ENCODE results near the gene ZNF205.

DNA sequence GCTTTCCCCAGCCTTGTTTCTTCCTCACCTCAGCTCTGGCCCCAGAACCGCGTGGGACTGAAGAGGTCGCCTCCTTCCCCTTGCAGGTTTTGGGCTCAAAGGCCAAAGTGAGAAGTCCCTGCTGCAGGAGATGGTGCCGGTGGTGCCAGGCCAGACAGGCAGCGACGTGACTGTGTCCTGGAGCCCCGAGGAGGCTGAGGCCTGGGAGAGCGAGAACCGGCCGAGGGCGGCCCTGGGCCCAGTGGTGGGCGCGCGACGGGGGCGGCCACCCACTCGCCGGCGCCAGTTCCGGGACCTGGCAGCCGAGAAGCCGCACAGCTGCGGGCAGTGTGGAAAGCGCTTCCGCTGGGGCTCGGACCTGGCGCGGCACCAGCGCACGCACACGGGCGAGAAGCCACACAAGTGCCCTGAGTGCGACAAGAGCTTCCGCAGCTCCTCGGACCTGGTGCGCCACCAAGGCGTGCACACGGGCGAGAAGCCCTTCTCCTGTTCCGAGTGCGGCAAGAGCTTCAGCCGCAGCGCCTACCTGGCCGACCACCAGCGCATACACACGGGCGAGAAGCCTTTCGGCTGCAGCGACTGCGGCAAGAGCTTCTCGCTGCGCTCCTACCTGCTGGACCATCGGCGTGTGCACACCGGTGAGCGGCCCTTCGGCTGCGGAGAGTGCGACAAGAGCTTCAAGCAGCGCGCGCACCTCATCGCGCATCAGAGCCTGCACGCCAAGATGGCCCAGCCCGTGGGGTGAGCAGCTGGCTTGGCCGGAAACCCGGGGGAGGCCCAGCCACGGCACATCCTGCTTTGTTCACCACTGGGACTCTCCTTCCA, 28.4 kb downstream of the ZNF205 start:
- TF ChIP-seq, protein P1, sequence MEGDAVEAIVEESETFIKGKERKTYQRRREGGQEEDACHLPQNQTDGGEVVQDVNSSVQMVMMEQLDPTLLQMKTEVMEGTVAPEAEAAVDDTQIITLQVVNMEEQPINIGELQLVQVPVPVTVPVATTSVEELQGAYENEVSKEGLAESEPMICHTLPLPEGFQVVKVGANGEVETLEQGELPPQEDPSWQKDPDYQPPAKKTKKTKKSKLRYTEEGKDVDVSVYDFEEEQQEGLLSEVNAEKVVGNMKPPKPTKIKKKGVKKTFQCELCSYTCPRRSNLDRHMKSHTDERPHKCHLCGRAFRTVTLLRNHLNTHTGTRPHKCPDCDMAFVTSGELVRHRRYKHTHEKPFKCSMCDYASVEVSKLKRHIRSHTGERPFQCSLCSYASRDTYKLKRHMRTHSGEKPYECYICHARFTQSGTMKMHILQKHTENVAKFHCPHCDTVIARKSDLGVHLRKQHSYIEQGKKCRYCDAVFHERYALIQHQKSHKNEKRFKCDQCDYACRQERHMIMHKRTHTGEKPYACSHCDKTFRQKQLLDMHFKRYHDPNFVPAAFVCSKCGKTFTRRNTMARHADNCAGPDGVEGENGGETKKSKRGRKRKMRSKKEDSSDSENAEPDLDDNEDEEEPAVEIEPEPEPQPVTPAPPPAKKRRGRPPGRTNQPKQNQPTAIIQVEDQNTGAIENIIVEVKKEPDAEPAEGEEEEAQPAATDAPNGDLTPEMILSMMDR (tag by site-specific recombination; IDR thresholded peaks at IDR 0.05), result no peak
- no peak for TF ChIP-seq ZNF830 (tag by site-specific recombination; IDR thresholded peaks at IDR 0.05; ENCODE audit: low read depth)
- TF ChIP-seq ZNF341 (tag by site-specific recombination; IDR thresholded peaks at IDR 0.05; ENCODE audit: low read depth), result no peak
- TF ChIP-seq REST (tag by site-specific recombination; IDR thresholded peaks at IDR 0.05), result no peak
- no peak for TF ChIP-seq KLF1 (tag by site-specific recombination; IDR thresholded peaks at IDR 0.05)
- TF ChIP-seq ZNF776 (tag by site-specific recombination; IDR thresholded peaks at IDR 0.05; ENCODE audit: borderline replicate concordance), result no peak
- no peak for TF ChIP-seq HOXA7 (CRISPR knock-in tag; IDR thresholded peaks at IDR 0.05; ENCODE audit: borderline replicate concordance)
- TF ChIP-seq BCL11B (tag by site-specific recombination; IDR thresholded peaks at IDR 0.05; ENCODE audit: low read depth), result no peak
- TF ChIP-seq ZNF112 (tag by site-specific recombination; IDR thresholded peaks at IDR 0.05), result no peak
- no peak for TF ChIP-seq KLF10 (tag by site-specific recombination; IDR thresholded peaks at IDR 0.05)
- no peak for TF ChIP-seq ZSCAN5A (tag by site-specific recombination; IDR thresholded peaks at IDR 0.05)
